Muscle of back (tissue), 13 donors: ENCODE data around the gene COPS4. TPM values are rescaled to one million over a fixed set of nuclear protein-coding genes. Genes with fewer than 3 reads are reported as not detected.
"Not testable (repeated sequence)": the region's sequence is repeated elsewhere in the genome, so short reads cannot be mapped to it uniquely, and the experiment has no call there.

Experiments used
- DNase-seq, 3 donors: peaks; one replicate each; pipeline versions ENCODE4 v3.0.0 to v3.0.0-alpha.2; 2013
- long read RNA-seq, 9 donors: transcript quantifications; one replicate each; lab custom pipeline, GENCODE V29; 2026
- polyA plus RNA-seq, 10 donors: library from polyadenylated mRNA; unstranded; fragments of 120-200 nt; gene quantifications; one replicate each; pipeline ENCODE4 v1.2.1, GENCODE V29; 2013; ENCODE audit not compliant: insufficient read length in 10 of 10

COPS4 gene
- 10 to 100 TPM; 57.9 to 81.1 (median 65.0) TPM for polyA plus RNA-seq
- long read RNA-seq, donor 1, transcript COPS4-201 (10 exons, 1,744 nt) = major isoform, 21 of 31 reads
- long read RNA-seq, donor 1, partial matches to known transcripts = 6 of 31 reads
- long read RNA-seq, donor 1, other reads (novel, unspliced or antisense) = 0 of 31 reads
- long read RNA-seq, donor 2, transcript COPS4-201 (10 exons, 1,744 nt) = major isoform, 22 of 26 reads
- long read RNA-seq, donor 2, partial matches to known transcripts = 0 of 26 reads
- long read RNA-seq, donor 2, other reads (novel, unspliced or antisense) = 0 of 26 reads
- long read RNA-seq, donor 3 = 0 reads
- long read RNA-seq, donor 4, transcript COPS4-201 (10 exons, 1,744 nt) = major isoform, 20 of 24 reads
- long read RNA-seq, donor 4, partial matches to known transcripts = 0 of 24 reads
- long read RNA-seq, donor 4, other reads (novel, unspliced or antisense) = 0 of 24 reads
- long read RNA-seq, donor 5, transcript COPS4-201 (10 exons, 1,744 nt) = major isoform, 29 of 36 reads
- long read RNA-seq, donor 5, transcript COPS4-209 (11 exons, 1,695 nt) = minor isoform, 6 of 36 reads
- long read RNA-seq, donor 5, partial matches to known transcripts = 0 of 36 reads
- long read RNA-seq, donor 5, other reads (novel, unspliced or antisense) = 0 of 36 reads
- long read RNA-seq, donor 6, transcript COPS4-201 (10 exons, 1,744 nt) = major isoform, 35 of 43 reads
- long read RNA-seq, donor 6, partial matches to known transcripts = 6 of 43 reads
- long read RNA-seq, donor 6, other reads (novel, unspliced or antisense) = 0 of 43 reads
- long read RNA-seq, donor 7, transcript COPS4-201 (10 exons, 1,744 nt) = major isoform, 19 of 21 reads
- long read RNA-seq, donor 7, partial matches to known transcripts = 0 of 21 reads
- long read RNA-seq, donor 7, other reads (novel, unspliced or antisense) = 0 of 21 reads
- long read RNA-seq, donor 8, transcript COPS4-201 (10 exons, 1,744 nt) = major isoform, 23 of 24 reads
- long read RNA-seq, donor 8, partial matches to known transcripts = 0 of 24 reads
- long read RNA-seq, donor 8, other reads (novel, unspliced or antisense) = 0 of 24 reads
- long read RNA-seq, donor 9 = 0 reads

DNA sequence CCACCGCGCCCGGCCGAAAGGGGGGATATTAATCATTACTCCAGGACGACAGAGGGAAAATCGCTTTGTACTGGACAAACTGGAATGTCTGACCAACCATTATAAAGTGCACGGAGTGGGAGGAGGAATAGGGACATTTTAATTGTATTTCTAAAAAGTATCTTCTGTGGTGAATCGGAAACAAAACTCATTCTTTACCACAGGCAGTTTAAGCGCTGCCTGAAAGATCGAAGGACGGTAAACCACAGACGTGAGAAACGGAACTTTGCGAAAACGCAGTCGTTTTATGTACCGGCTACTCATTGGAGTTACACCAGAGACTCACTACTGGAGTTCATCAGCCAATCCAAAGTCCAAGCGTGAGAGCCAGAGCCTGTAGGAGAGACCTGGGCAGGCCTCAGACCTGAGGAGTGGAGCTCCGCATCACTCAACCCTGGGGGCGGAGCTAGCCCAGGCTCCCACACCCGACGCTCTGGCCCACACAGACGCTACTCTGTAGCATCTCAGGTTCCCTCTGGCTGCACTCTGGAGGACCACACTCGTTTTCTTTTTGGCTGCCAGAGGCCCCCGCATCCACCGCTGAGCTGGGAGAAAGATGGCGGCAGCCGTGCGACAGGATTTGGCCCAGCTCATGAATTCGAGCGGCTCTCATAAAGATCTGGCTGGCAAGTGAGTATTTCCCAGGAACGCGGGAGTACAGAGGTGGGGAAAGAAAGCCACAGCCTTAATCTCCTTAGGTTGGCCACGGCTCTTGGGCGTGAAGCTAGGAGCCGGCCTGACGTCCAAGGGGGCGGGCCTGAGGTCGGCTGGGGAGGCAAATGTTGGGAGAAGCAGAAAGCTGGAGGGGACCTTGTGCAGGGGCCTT is at the start of gene COPS4:
TSS of gene COPS4 (plus strand) at position 554 of the 865 bp plus-strand sequence. CDS start at position 596, 42 bp downstream.
- peak; percentile 99 to 100 (median 100) for DNase-seq

DNA sequence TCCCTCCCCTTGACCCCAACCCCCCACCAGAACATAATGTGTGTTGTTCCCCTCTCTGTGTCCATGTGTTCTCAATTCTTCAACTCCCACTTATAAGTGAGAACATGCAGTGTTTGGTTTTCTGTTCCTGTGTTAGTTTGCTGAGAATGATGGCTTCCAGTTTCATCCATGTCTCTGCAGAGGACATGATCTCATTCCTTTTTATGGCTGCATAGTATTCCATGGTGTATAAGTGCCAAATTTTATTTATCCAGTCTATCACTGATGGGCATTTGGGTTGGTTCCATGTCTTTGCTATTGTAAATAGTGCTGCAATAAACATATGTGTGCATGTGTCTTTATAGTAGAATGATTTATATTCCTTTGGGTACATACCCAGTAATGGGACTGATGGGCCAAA is 47.5 kb upstream of the COPS4 start:
- not testable (repeated sequence) for DNase-seq

DNA sequence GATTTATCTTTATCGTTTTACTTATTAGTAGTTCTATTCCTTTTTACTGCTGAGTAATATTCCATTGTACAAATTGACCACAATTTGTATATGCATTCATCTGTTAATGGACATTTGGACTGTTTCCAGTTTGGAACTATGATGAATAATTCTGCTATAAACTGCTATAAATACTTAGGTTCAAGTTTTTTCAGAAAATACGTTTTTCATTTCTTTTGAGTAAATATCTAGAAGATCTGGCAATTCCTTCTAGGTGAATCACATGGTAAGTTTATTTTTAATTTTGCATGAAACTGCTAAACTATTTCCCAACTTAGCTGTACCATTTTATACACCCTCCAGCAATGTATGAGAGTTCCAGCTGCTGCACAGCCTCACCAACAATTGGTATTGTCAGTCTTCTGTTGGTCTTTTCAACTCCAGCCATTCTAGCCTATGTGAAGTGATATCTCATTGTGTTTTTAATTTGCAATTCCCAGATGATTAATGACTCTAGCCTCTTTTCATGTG is 46.6 kb upstream of the COPS4 start:
- peak in 1 of 3 donors; percentile 69 for DNase-seq

GRCh38 chr4:82989575-82990429 is 45.2 kb upstream of the COPS4 start:
- DNase-seq = peak in 1 of 3 donors; percentile 2

DNA sequence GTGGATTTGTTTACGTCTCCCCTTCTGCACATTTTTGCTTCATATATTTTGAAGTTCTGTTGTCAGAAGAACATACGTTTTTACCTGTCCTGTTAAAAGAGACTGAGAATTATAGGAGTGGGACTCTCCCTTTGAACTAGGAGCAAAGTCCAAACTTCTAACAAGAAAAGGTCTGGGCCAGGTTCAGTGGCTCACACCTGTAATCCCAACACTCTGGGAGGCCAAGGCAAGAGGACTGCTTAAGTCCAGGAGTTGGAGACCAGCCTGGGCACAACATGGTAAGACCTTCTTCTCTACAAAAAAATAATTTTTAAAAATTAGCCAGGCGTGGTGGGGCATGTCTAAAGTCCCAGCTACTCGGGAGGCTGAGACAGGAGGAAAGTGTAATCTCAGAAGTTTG is 40.1 kb upstream of the COPS4 start:
- no peak for DNase-seq

- DNase-seq = no peak
Measured at GRCh38 chr4:82998898-82999297, 36.1 kb upstream of the COPS4 start.

DNA sequence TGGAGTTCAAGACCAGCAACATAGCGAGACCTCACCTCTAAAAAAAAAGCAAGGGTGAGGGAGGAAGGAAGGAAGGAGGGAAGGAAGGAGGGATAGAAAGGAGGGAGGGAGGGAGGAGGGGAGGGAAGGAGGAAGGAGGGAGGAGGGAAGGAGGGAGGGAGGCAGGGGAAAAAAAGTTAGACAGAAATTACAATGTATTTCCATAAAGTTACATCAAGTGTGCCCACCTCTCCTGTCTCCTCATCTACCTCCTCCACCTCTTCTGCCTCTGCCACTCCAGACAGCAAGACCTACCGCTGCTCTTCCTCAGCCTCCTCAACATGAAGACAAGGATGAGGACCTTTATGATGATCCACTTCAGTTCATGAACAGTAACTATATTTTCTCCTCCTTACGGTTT is 32.7 kb upstream of the COPS4 start:
- DNase-seq = no peak

GRCh38 chr4:83003044-83003791 is 31.8 kb upstream of the COPS4 start:
- not testable (repeated sequence) for DNase-seq

- DNase-seq = no peak
Measured at GRCh38 chr4:83009529-83009928, 25.5 kb upstream of the COPS4 start.

- peak in 1 of 3 donors; percentile 62 for DNase-seq
Measured at GRCh38 chr4:83010111-83010521, 24.9 kb upstream of the COPS4 start.

DNA sequence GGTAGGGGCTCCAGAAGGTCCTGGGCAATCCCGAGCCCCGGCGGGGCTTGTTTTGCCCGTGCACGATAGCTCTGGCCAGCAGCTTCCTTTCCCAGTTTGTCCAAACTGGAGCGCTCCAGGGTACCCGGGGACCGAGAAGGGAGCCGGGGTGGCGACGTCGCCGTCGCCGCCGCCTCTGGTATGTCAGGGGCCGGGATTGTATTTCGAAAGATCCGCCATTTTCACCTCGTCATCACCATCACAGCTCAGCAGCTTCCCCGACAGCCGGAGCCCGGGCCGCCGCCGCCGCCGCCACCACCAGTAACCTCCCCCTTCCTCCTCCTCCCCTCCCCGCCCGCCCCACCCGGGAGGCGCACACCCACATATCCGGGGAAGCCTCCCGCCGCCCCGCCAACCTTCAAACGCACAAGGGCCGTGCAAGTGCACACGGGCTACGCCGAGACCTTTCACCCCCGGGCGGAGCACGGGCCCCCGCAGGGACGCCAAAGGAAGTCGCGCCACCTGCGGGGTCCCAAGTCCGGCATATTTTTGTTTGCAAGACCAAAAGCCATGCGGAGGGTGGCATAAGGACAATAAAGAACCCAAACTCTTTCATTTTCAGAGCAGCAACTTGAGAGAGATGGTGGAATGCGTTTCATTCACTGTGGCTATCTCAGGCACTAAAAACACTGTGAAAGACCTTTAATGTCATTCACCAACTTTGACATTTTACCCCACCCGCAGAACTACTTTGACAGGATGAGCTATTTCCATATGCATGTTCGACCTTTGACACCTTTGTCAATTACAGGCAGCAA is 24.3 kb upstream of the COPS4 start, which contains the start of gene LIN54:
TSS of gene LIN54 (minus strand) at position 302 of the 797 bp plus-strand sequence. CDS start 25,979 bp downstream, outside the sequence.
- peak; percentile 59 to 87 (median 63) for DNase-seq

DNA sequence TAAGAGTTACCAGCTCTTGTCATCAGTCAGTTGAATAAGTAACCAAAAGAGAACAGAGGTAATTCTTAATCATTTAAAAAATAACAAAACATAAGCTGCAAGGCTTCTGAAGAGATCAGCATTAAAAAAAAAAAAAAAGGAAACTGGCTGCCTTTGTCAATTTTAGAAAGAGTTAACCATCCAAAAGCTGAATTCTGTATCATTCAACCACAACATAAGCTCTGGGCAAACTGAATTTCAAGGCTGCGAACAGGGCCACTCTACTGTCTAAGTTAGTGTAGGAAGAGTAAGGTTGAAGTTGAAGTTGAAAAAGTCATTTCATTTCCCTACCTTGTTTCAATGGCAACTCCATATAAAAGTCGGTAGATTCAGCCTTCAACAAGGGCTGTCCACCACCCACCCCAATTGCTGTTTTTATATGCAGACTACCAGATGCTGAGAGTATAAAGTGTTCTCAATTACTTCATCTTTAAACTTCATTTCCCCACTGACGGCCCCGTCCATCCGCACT is 23.2 kb upstream of the COPS4 start:
- no peak for DNase-seq

- peak in 2 of 3 donors; percentile 8 to 73 for DNase-seq
Measured at GRCh38 chr4:83012200-83012686, 22.7 kb upstream of the COPS4 start.

DNA sequence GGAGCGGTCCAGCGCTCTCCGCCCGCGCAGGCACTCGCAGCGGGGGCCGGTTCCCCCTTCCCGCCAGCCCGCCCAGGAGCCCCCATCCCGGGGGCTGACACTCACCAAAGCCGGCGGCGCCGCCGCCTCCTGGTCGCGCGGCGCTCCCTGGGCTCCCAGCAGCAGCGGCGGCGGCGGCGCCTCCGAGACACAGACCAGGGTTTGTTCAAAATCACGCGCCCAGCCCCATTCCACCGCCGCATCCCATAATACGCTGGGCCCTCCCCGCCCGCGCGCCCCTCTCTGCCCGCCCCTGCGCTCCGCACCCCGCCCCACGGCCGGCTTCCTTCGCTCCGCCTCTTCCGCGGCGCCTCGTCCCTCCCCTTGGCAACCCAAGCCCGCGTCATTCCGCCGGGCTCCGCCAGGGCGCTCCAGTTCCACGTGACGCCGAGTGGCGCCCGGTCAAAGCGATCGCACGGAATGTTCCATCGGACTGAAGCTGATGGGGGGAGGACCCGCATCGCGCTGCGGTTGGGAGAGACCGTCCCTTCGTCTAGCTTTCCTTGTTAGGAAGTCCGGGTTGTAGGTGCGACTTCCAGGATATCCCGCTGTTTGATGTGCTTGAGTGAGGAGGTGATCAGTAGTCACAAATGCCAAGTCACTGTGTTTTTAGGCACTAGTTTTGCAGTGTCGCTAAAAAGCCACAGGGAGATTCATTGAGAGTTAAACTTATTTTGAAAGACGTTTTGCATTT is 22.1 kb upstream of the COPS4 start:
- peak; percentile 99 for DNase-seq

GRCh38 chr4:83013420-83013867 is 21.5 kb upstream of the COPS4 start:
- DNase-seq = no peak

GRCh38 chr4:83013902-83014301 is 21.1 kb upstream of the COPS4 start:
- DNase-seq = no peak
